GM23248 (cell line): ENCODE results near the gene ETV6.

Experiments used
- EZH2 ChIP-seq: fragments of 200-600 bp; sonication (generic); IDR thresholded peaks from 2 replicates; pipeline ENCODE4 v1.6.1; 2018; ENCODE audit warnings: antibody characterized with exemption, mild to moderate bottlenecking; ENCODE audit not compliant: insufficient read depth, poor library complexity, severe bottlenecking
- EZH2phosphoT487 ChIP-seq: fragments of 200-600 bp; sonication (generic); IDR thresholded peaks from 2 replicates; pipeline ENCODE4 v1.6.1; 2018; ENCODE audit warnings: antibody characterized with exemption, moderate library complexity, mild to moderate bottlenecking, low read depth; ENCODE audit not compliant: insufficient read depth

- TF ChIP-seq EZH2phosphoT487 (no peak), EZH2 (no peak)
Observed at GRCh38 chr12:11922361-11922760, 272.9 kb downstream of the ETV6 start.
